Measurements from ENCODE around the gene KCNE2. TPM values are rescaled to one million over a fixed set of nuclear protein-coding genes. Genes with fewer than 3 reads are reported as not detected.
A peak's percentile ranks its signal among the peaks of the same experiment; 100 is the strongest.

Gene KCNE2
- total and polyA plus RNA-seq, 8 donors: not detected

- no peaks in the 10 kb centered on the region for H3K27me3 ChIP-seq
- no peaks in the 10 kb centered on the region for H3K9me3 ChIP-seq
- FAIRE-seq: no peak
- H3K27ac ChIP-seq: no peak overlapping the region
- DNase-seq: no peak
- intact Hi-C loops (cut with DNase I): no loop called here
- no peak overlapping the region for H3K4me3 ChIP-seq
- no peaks in the 10 kb centered on the region for H3K4me1 ChIP-seq
- ATAC-seq: no peak
- WGBS, 2 donors: 94 to 99% methylated on average over 5 of the region's 5 CpGs
- no peak for TF ChIP-seq CTCF (IDR thresholded peaks at IDR 0.05)
- no peaks in the 10 kb centered on the region for H3K36me3 ChIP-seq
Measured at GRCh38 chr21:34355570-34355969, 8.2 kb upstream of the KCNE2 start.

DNA sequence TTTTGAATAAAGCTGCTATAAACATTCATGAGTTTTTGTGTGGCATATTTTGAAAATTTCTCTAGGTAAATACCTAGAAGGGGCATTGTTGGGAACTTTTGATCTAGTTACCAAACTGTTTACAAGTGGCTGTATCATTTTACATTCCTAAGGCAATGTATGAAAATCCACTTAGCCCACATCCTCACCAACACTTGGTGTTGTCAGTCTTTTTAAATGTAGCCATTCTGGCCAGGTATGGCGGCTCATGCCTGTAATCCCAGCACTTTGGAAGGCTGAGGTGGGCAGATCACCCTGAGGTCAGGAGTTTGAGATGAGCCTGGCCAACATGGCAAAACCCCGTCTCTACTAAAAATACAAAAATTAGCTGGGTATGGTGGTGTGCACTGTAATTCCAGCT lies 5.9 kb upstream of the KCNE2 start:
- no peak for TF ChIP-seq CTCF (IDR thresholded peaks at IDR 0.05)
- Histone ChIP-seq H3K4me1 (peaks cover 0 to 6% (median 0%) of the 10 kb centered on the region in 3 donors), H3K36me3 (no peaks in the 10 kb centered on the region), H3K27ac (no peak overlapping the region), H3K9me3 (no peaks in the 10 kb centered on the region), H3K4me3 (no peak overlapping the region), H3K27me3 (no peaks in the 10 kb centered on the region)
- 81 to 94% methylated on average over 2 of the region's 2 CpGs for WGBS, 2 donors
- FAIRE-seq: no peak
- no peak for DNase-seq
- ATAC-seq: no peak
- intact Hi-C loops (cut with DNase I): no loop called here

GRCh38 chr21:34358866-34359265 lies 4.9 kb upstream of the KCNE2 start:
- no peaks in the 10 kb centered on the region for H3K27me3 ChIP-seq
- DNase-seq: no peak
- WGBS, 2 donors: 41 to 46% methylated on average over 1 of the region's 1 CpG
- no peaks in the 10 kb centered on the region for H3K36me3 ChIP-seq
- intact Hi-C loops (cut with DNase I): no loop called here
- H3K4me3 ChIP-seq: no peak overlapping the region
- H3K9me3 ChIP-seq: no peaks in the 10 kb centered on the region
- ATAC-seq: no peak
- no peak overlapping the region for H3K27ac ChIP-seq
- peaks cover 0 to 6% (median 0%) of the 10 kb centered on the region in 3 donors for H3K4me1 ChIP-seq
- FAIRE-seq: no peak
- TF ChIP-seq CTCF (IDR thresholded peaks at IDR 0.05): no peak

- no peak for TF ChIP-seq CTCF (IDR thresholded peaks at IDR 0.05)
- no peaks in the 10 kb centered on the region for H3K27me3 ChIP-seq
- H3K27ac ChIP-seq: no peak overlapping the region
- intact Hi-C loops (cut with DNase I): no loop called here
- WGBS, 2 donors: 72 to 84% methylated on average over 12 of the region's 12 CpGs
- no peaks in the 10 kb centered on the region for H3K36me3 ChIP-seq
- DNase-seq (no peak), FAIRE-seq (no peak), ATAC-seq (no peak)
- no peaks in the 10 kb centered on the region for H3K9me3 ChIP-seq
- H3K4me1 ChIP-seq: peaks cover 0 to 6% (median 0%) of the 10 kb centered on the region in 3 donors
- H3K4me3 ChIP-seq: no peak overlapping the region
Measured at GRCh38 chr21:34360488-34361241, 3.1 kb upstream of the KCNE2 start.

GRCh38 chr21:34362136-34362444 lies 1.7 kb upstream of the KCNE2 start:
- ATAC-seq (peak; percentile 12 to 41 (median 28)), FAIRE-seq (no peak), DNase-seq (no peak)
- H3K4me3 ChIP-seq: no peak overlapping the region
- 5 to 10% methylated on average over 3 of the region's 3 CpGs for WGBS, 2 donors
- peaks cover 0 to 6% (median 0%) of the 10 kb centered on the region in 3 donors for H3K4me1 ChIP-seq
- no peaks in the 10 kb centered on the region for H3K36me3 ChIP-seq
- no peaks in the 10 kb centered on the region for H3K27me3 ChIP-seq
- peak in 1 of 4 donors; percentile 14 for TF ChIP-seq CTCF (IDR thresholded peaks at IDR 0.05)
- H3K27ac ChIP-seq: no peak overlapping the region
- no peaks in the 10 kb centered on the region for H3K9me3 ChIP-seq
- intact Hi-C loops (cut with DNase I): no loop called here
